Putamen (tissue), 1 donor: ENCODE measurements around the gene NAB2.

Source experiments
- DNase-seq: peaks from one replicate; pipeline ENCODE4 v3.0.0-alpha.2; 2016; ENCODE audit warnings: low spot score

NAB2 gene

GRCh38 chr12:57133013-57133569 lies 44.2 kb downstream of the NAB2 start:
- DNase-seq: no peak

DNA sequence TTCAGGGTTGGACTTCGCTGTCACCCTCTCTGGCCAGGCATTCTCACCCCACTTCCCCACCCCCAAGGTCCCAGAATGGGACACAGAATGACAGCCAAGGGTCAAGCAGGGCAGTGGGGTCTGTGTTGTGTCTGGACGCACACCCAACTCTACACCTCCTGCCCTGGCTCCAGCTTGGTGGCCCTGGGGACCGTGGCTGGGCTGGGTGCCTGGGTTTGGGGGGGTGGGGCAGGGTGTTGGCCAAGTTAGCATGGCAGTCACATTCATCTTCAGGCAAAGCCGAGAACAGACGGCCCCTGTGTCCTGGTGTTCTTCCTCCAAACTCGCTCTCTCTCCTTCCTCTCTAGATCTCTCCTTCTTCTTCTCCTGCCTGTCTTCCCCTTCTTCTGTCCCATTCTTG lies 45.0 kb downstream of the NAB2 start:
- no peak for DNase-seq

DNA sequence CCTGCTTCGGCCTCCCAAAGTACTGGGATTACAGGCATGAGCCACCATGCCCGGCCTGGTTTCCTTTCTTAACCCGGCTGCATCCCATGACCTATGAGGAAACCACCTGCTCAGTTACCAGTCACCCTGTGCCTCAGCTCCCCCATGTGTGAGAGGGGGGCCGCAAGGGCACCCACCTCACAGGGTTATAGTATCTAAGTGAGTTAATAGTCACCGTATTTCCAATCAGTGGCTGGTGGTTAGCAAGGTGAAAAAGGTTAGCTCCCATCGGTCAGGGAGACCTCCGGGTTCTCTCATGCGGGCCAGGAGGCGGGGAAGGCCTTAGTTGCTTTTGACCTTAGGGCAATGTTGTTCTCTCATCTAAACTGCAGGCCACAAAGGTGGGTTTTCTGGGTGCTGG lies 46.0 kb downstream of the NAB2 start:
- no peak for DNase-seq

GRCh38 chr12:57135527-57136326 lies 46.8 kb downstream of the NAB2 start:
- DNase-seq: peak; percentile 88

DNA sequence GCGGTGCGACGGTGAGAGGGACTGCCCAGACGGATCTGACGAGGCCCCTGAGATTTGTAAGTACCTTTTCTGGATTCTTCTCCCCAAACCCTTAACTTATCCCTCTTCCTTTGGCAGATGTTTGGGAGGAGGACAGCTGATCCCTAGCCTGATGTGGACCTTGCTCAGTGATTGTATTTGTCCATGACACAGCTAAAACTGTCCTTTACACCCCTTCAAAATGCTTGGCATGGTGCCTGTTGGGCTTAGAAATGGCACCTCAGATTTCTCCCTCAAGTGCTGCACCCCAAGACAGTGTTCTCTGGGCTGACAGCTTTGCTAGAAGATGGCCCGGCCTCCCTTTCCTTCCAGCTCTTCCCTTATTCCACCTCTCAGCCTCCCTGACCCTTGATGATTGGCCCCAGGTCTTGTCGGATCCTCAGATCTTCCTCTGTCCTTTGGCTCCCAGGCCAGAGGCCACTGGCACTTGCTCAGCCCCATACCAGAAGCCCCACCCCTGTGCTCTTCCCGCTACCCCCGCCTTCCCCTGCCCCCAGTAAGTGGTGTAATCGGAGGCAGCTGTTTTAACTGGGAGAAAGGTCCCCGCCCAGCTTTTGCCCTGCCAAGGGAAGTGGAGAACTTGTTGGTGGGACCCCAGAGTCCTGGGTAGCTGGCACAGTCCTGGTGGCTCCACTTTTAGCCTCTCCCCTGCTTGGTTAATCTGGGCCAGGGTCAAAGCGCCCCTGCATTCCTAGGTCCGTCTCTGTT lies 49.8 kb downstream of the NAB2 start:
- DNase-seq: no peak

- DNase-seq: no peak
These were observed 51.1 kb downstream of the NAB2 start for GRCh38 chr12:57139796-57140649.

GRCh38 chr12:57141249-57141648 lies 52.3 kb downstream of the NAB2 start:
- no peak for DNase-seq

- DNase-seq: no peak
These were observed 53.2 kb downstream of the NAB2 start for GRCh38 chr12:57142121-57142520.

DNA sequence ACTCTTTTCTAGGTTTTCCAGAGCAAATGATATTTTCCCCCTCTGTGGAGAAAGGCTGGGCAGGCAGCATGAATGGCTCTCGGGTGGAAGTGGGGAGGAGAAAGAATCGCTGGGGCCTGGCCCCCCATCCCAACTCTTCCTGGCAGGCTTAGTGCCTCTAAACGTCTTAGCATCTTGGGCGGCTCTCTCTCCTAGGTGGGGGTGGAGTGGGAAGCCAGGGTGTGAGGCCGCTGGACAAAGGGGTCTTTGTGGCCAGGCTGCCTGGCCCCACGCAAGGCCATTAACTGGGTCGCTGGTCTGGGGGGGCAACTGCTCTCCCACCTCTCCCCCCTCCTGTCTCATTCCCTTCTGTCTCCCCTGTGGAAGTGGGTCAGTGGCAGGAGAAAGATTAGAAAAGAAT lies 53.8 kb downstream of the NAB2 start:
- DNase-seq: no peak

GRCh38 chr12:57143454-57143853 lies 54.5 kb downstream of the NAB2 start:
- no peak for DNase-seq
